ENCODE results near the gene SIGLECL1. TPM values are rescaled to one million over a fixed set of nuclear protein-coding genes. Genes with fewer than 3 reads are reported as not detected.

The SIGLECL1 gene
- total RNA-seq, 3 donors from 2014 or later: not detected

- Histone ChIP-seq H3K27ac (no peak overlapping the region), H3K36me3 (no peaks in the 10 kb centered on the region), H3K9me3 (peaks cover 0 to 7% of the 10 kb centered on the region in 2 donors), H3K4me1 (no peaks in the 10 kb centered on the region), H3K27me3 (peaks cover 0 to 20% of the 10 kb centered on the region in 2 donors), H3K4me3 (no peak overlapping the region)
- no peak for DNase-seq (ENCODE audit: low spot score in 2 of 2)
- intact Hi-C loops (cut with DNase I; ENCODE audit: low total_unique reads): no loop called here
- TF ChIP-seq POLR2AphosphoS5 (IDR thresholded peaks at IDR 0.05) (no peak), POLR2A (IDR thresholded peaks at IDR 0.05) (no peak), CTCF (IDR thresholded peaks at IDR 0.05) (no peak)
Measured at GRCh38 chr19:51227966-51228365, 22.9 kb upstream of the SIGLECL1 start.

- TF ChIP-seq CTCF (IDR thresholded peaks at IDR 0.05) (no peak), POLR2AphosphoS5 (IDR thresholded peaks at IDR 0.05) (no peak), POLR2A (IDR thresholded peaks at IDR 0.05) (no peak)
- H3K27ac ChIP-seq: no peak overlapping the region
Measured at GRCh38 chr19:51240866-51241265, 10.0 kb upstream of the SIGLECL1 start.

GRCh38 chr19:51242881-51243630 lies 7.8 kb upstream of the SIGLECL1 start:
- no peak for TF ChIP-seq POLR2AphosphoS5 (IDR thresholded peaks at IDR 0.05)
- no peak for TF ChIP-seq POLR2A (IDR thresholded peaks at IDR 0.05)
- TF ChIP-seq CTCF (IDR thresholded peaks at IDR 0.05): no peak
- intact Hi-C loops (cut with DNase I; ENCODE audit: low total_unique reads): loop anchor here (2.0 kb wide), 1 partner anchor 28 kb away; no protein-coding TSS in a partner anchor
- H3K27ac ChIP-seq: no peak overlapping the region
- no peak for DNase-seq (ENCODE audit: low spot score in 2 of 2)
- no peak overlapping the region for H3K4me3 ChIP-seq
- peaks cover 0 to 23% of the 10 kb centered on the region in 2 donors for H3K27me3 ChIP-seq
- H3K36me3 ChIP-seq: no peaks in the 10 kb centered on the region
- H3K9me3 ChIP-seq: no peaks in the 10 kb centered on the region
- H3K4me1 ChIP-seq: no peaks in the 10 kb centered on the region

More at GRCh38 chr19:51240866-51241265, 10.0 kb upstream of the SIGLECL1 start:
- no peaks in the 10 kb centered on the region for H3K4me1 ChIP-seq
- no peak overlapping the region for H3K4me3 ChIP-seq
- intact Hi-C loops (cut with DNase I; ENCODE audit: low total_unique reads): no loop called here
- H3K9me3 ChIP-seq: no peaks in the 10 kb centered on the region
- no peaks in the 10 kb centered on the region for H3K36me3 ChIP-seq
- peaks cover 0 to 32% of the 10 kb centered on the region in 2 donors for H3K27me3 ChIP-seq
- DNase-seq (ENCODE audit: low spot score in 2 of 2): no peak

- TF ChIP-seq POLR2A (IDR thresholded peaks at IDR 0.05) (no peak), CTCF (IDR thresholded peaks at IDR 0.05) (no peak), POLR2AphosphoS5 (IDR thresholded peaks at IDR 0.05) (no peak)
- no peak for DNase-seq (ENCODE audit: low spot score in 2 of 2)
- intact Hi-C loops (cut with DNase I; ENCODE audit: low total_unique reads): no loop called here
- no peaks in the 10 kb centered on the region for H3K4me1 ChIP-seq
- H3K9me3 ChIP-seq: no peaks in the 10 kb centered on the region
- H3K27ac ChIP-seq: no peak overlapping the region
- no peaks in the 10 kb centered on the region for H3K36me3 ChIP-seq
- H3K27me3 ChIP-seq: peaks cover 0 to 12% of the 10 kb centered on the region in 2 donors
- no peak overlapping the region for H3K4me3 ChIP-seq
Measured at GRCh38 chr19:51246164-51246552, 4.7 kb upstream of the SIGLECL1 start.

GRCh38 chr19:51247972-51248590 lies 2.8 kb upstream of the SIGLECL1 start:
- H3K4me1 ChIP-seq: no peaks in the 10 kb centered on the region
- no peaks in the 10 kb centered on the region for H3K9me3 ChIP-seq
- H3K4me3 ChIP-seq: no peak overlapping the region
- intact Hi-C loops (cut with DNase I; ENCODE audit: low total_unique reads): no loop called here
- no peaks in the 10 kb centered on the region for H3K36me3 ChIP-seq
- peaks cover 0 to 3% of the 10 kb centered on the region in 2 donors for H3K27me3 ChIP-seq
- TF ChIP-seq POLR2AphosphoS5 (IDR thresholded peaks at IDR 0.05): no peak
- TF ChIP-seq POLR2A (IDR thresholded peaks at IDR 0.05): no peak
- TF ChIP-seq CTCF (IDR thresholded peaks at IDR 0.05): no peak
- H3K27ac ChIP-seq: no peak overlapping the region
- DNase-seq (ENCODE audit: low spot score in 2 of 2): no peak
